Inflammatory macrophage treated with lipopolysaccharide for 4 hours (primary cell): Measurements from ENCODE around the gene CCL13.
A peak's percentile ranks its signal among the peaks of the same experiment; 100 is the strongest.
"Not testable (repeated sequence)": the region's sequence is repeated elsewhere in the genome, so short reads cannot be mapped to it uniquely, and the experiment has no call there.

Source experiments
- DNase-seq: peaks from one replicate; pipeline ENCODE4 v3.0.0-alpha.2; 2020

Gene CCL13

DNA sequence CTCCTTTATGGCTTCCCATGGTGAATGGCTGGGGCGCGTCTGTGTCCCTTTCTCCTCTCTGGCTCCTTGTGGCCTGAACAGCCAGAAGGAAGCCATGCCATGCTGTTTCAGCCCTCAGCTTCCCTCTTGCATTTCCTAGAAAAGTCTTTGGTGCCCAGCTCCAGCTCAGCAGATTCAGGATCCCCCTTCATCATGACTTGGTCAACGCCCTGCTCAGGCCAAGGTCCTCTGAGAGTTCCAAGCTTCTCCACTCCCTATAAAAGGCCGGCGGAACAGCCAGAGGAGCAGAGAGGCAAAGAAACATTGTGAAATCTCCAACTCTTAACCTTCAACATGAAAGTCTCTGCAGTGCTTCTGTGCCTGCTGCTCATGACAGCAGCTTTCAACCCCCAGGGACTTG lies at the start of gene CCL13:
CCL13 (plus strand) TSS at position 287 of the 400 bp plus-strand sequence; CDS start at position 334, 47 bp downstream.
- no peak for DNase-seq

- DNase-seq: peak; percentile 96
These were observed 49.2 kb upstream of the CCL13 start for GRCh38 chr17:34307110-34307509.

DNA sequence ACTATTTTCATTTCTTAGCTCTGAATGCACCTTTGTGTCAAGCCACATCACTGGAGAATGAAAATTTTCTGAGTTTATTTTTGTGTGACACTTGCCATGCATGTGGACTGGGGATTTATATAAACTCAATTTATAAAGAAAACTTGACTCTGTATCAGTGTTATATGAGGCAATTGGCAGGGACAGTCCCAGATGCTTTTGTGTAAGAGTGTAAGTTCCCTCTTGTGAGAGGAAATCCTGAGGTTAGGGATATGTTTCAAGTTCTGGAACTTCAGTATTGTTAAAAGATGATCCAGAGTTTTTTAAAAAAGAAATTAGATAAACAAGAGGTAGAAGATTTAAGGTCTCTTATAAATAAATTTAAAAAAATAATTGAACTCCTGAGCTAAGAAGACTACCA lies 47.9 kb upstream of the CCL13 start:
- DNase-seq: peak; percentile 93

- no peak for DNase-seq
These were observed 45.0 kb upstream of the CCL13 start for GRCh38 chr17:34311291-34311690.

DNA sequence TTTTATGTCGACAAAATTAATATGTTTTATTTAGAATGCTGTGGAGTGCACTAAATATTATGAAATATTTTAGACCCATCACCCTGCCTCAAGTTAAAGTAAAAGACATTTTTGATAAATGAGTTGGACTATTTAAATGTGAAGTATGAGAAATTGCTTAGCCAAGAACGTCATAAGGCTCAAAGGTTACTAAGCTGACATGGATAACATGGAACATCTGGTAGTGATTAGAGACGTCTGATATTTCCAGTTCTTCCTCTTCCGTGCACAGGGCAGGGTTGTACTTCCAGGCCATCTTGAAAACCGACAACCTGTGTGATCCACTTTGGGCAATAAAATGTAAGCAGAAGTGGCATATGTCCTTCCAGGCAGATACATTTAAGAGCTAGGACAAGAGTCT lies 44.2 kb upstream of the CCL13 start:
- DNase-seq: no peak

DNA sequence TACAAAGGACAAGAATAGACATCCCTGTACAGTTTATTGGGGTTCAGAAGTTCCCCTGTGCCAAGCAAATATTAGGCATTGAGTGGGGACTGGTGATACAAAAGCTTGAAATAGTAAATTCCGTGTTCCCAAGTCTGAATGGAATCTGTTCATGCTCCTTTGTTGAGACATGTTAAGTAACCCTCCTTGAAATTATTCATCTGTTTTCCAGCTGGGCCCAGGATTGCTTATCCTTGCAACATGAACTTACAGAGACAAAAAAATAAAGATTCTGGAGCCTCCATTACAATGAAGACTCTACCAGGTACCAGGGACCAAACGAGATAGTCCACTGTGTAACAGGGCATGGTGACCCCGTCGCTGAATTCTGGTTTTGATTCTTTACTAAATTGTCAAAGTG lies 43.1 kb upstream of the CCL13 start:
- DNase-seq: no peak

GRCh38 chr17:34314279-34314678 lies 42.0 kb upstream of the CCL13 start:
- peak; percentile 98 for DNase-seq

- peak; percentile 83 for DNase-seq
These were observed 37.8 kb upstream of the CCL13 start for GRCh38 chr17:34318474-34318873.

DNA sequence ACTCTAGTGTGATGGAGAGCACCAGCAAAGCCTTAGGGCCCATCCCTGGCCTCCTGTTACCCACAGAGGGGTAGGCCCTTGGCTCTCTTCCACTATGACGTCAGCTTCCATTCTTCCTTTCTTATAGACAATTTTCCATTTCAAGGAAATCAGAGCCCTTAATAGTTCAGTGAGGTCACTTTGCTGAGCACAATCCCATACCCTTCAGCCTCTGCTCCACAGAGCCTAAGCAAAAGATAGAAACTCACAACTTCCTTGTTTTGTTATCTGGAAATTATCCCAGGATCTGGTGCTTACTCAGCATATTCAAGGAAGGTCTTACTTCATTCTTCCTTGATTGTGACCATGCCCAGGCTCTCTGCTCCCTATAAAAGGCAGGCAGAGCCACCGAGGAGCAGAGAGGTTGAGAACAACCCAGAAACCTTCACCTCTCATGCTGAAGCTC lies 37.2 kb upstream of the CCL13 start, which contains the start of gene CCL8:
CCL8 (plus strand) TSS at position 397 of the 445 bp plus-strand sequence. CDS start 67 bp downstream, outside the sequence.
- DNase-seq: peak; percentile 85

DNA sequence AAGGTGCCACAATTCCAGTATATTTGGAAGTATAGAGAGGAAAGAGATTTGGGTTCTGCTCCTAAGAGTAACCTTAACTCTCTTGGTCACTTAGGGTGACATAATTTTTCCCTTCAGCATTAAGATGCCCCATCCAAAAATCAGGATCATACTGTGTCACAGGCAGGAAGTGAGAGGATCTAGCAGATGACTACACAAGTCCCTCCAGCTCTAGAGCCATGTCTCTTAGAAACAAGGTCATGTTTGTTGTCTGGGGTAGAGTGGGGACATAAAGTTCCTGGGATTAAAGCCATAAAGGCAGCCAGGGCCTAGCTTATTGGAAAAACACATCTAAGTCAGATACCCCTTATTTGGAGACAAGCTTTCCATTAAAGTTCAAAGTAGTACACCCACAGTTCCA lies 34.3 kb upstream of the CCL13 start:
- DNase-seq: peak; percentile 38

DNA sequence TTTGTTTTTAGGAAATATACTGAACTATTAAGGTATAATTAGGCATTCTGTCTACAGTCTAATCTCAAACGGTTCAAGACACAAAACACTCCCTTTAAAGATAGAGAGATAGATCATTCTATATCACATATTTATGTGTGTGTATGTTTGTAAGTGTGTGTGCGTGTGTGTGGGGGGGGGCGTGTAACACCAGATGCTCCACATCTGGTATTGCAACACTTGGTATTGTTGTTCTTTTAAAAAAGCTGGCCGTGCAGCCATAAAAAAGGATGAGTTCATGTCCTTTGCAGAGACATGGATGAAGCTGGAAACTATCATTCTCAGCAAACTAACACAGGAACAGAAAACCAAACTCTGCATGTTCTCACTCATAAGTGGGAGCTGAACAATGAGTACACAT lies 28.7 kb upstream of the CCL13 start:
- DNase-seq: not testable (repeated sequence)

DNA sequence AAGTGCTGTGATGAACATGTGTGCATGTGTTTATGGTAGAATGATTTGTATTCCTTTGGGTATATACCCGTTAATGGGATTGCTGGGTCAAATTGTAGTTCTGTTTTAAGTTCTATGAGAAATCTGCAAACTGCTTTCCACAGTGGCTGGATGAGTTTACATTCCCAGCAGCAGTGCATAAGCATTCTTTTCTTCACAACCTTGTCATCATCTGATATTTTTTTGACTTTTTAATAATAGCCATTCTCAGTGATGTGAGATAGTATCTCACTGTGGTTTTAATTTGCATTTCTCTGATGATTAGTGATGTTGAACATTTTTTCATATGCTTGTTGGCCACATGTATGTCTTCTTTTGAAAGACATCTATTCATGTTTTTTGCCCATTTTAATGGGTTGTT lies 18.6 kb upstream of the CCL13 start:
- no peak for DNase-seq

DNA sequence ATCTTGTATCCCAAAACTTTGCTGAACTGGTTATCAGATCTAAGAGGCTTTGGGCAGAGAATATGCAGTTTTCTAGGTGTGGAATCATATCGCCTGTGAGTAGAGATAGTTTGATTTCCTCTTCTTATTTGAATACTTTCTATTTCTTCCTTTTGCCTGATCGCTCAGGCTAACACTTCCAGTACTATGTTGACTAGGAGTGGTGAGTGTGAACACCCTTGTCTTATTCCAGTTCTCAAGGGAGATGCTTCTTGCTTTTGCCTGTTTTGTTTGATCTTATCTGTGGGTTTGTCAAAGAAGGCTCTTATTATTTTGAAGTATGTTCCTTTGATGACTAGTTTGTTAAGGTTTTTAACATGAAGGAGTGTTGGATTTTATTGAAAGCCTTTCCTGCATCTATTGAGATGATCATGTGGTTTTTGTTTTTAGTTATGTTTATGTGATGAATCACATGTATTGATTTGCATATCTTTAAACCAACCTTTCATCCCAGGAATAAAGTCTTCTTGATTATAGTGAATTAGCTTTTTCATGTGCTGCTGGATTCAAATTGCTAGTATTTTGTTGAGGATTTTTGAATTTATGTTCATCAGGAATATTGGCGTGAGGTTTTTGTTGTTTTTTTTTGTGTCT lies 17.0 kb upstream of the CCL13 start:
- DNase-seq: no peak

GRCh38 chr17:34341916-34342315 lies 14.4 kb upstream of the CCL13 start:
- no peak for DNase-seq

DNA sequence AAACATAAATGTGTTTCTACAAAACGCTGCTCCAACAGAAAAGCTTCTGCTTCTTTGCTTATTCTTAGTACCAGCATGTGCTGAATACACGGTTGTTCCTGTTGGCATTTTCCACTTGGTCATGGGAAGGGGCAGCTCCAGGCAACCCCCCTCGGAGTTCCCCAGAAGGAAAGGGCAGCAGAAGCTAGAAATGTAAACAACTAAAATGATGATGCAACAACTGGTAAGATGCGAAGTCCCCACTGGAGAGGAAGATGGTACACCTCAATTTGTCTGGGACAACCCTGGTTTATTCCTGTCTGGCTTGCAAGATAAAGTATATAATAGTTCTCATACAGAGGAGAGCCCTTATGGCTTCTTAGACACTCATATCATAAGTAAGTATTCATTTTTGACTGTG lies 9.2 kb upstream of the CCL13 start:
- DNase-seq: no peak

DNA sequence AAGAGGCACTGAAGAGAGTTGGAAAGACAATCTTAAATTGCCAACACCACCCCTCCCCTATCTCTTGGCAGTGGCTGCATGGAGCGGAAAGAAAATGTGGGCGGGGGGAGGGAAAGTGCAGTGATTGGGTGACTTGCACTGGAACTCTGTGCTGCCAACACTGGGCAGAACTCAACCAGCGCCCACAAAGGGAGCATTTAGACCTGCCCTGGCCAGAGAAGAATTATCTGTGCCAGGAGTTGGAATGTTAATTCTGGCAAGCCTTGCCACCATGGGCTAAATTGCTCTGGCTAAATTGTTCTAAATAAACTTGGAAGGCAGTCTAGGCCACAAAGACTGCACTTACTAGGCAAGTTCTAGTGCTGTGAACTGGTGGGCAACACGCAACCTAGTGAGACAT lies 6.5 kb upstream of the CCL13 start:
- no peak for DNase-seq

DNA sequence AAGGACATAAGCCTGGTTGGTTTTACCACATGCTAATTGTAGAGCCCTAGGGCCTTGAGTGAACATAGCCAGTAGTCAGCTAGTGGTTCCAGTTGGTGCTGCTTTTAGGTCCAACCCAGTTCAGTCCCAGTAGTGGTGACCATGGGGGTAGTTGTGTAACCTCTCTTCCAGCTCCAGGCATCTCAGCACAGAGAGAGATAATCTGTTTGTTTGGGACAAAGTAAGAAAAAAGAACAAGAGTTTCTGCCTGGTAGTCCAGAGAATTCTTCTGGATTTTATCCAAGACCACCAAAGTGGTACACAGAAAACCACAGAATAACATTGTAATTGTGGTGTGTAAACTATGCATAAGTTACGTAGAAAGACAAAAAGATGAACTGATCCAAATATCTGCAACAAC lies 5.2 kb upstream of the CCL13 start:
- no peak for DNase-seq

GRCh38 chr17:34352191-34352590 lies 4.1 kb upstream of the CCL13 start:
- no peak for DNase-seq

DNA sequence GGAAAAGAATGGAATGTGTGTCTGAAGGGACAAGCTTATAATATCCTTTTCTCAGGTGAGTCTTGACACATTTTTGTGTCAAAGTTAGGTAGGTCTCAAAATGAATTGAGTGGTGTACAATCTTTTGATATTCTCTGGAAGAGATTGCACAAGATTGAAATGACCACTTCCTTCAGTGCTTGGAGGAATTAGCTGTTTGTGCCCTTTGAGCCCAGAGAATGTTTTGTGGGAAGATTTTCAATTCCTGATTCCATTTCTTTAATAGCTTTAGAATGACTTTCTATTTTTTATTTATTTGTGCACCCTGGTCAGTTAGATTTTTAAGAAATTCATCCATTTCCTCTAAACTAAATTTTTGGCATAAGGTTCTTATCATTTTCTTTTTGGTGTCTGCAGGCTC lies 1.6 kb upstream of the CCL13 start:
- peak; percentile 35 for DNase-seq

- no peak for DNase-seq
These were observed 1.1 kb downstream of the CCL13 start for GRCh38 chr17:34357398-34357797.

DNA sequence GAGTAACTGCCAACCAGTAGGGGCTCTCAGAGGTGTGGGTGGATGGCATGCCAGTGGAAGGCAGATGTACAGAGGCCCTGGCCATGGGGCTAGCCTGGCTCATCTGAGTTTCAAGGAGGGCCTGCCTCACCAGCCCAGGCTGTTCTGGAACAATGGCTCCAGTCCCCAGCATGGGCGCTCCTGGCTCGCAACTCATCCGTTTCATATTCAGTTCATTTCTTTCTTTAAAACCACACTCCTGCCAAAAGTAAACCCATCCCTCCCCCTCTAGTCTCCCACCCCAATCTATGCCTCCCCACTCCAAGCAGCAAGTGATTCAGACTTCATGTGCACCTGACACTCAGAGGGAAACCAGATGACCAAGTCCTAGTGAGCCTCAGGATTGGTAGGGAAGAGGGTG lies 2.4 kb downstream of the CCL13 start:
- DNase-seq: no peak

DNA sequence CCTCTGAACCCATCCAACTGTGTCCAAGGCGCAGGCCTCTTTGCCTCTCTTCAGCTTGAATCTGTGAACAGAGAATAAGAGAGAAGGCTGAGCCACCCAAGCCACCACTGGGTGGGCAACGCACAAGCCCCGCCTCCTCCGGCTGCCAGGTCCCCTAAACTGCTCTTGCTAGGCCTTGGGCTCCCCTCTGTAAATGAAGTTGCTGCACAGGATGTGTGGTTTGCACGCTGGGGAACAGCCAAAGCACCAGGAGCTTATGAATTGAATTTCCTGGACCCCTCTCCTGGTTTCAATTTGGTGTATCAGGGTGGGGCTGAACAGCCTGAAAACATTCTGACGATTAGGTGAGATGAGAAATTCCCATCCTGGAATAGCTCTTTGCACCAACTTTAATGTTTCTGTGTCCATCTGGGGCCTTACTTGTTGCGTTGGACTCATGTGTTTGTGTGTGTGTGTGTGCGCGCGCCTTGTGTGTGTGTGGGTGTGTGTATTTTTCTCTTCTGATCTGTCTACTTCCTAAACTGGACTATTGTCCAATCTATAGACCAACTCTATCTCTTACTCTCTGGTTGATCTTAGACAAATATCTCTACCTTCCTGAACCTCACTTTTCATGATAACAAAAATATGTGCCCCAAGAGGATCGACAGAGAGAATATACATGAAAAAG lies 4.5 kb downstream of the CCL13 start:
- DNase-seq: peak; percentile 54

DNA sequence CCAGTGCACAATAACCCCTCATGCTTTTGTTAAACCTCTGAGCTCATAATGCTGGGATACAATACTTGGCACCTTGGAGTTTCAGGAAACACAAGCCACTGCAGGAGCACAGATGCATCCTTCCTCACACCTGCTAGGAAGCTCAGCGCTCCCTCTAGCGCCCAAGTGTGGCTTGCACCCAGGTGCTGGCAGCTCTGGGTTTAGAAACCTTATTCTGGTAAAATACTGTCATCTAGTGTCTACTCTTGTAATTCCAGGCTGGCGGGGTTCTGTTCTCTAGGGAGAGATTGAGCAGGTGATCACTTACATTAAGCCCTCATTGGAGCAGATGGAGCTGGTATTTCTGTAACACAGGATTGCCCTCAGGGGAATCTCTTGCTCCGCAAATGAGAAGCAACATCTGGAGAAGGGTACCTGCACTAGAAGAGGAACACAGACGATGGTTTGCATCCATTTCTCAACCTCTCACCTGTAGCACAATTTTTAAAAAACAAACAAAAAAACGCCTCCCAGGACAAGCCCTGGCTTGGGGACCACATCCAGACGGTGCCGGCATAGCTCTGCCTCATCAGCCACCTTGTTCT lies 5.3 kb downstream of the CCL13 start:
- DNase-seq: peak; percentile 91

DNA sequence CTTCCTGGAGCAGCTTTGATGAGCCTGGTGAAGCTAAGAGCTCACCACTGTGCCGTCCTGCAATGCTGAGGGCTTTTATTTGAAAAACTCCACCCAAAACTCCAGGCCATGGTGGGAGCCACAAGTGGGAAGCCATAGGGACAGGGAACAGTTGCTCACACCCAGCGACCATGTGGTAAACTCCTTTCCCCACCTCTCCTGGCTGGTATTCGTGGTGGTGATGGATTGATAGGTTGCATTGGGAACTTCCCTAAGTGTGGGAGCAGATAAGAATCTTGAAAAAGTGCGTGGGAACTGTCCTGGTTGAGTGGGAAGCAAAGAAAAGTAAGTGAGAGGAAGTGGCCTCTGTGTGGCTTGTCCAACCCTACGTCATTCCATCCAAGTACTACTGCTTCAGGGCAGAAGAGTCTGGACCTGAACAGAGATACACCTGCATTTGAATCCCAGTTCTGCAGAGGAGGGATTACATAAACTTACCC lies 6.9 kb downstream of the CCL13 start, which contains the start of gene CCL1:
CCL1 (minus strand) TSS at position 51 of the 479 bp plus-strand sequence. CDS start 72 bp downstream, outside the sequence.
- DNase-seq: peak; percentile 82
